Right lobe of liver (tissue), 4 donors: ENCODE results near the gene OXER1.

Experiments
- POLR2A ChIP-seq: fragments of 450-650 bp; IDR thresholded peaks from one replicate; pipeline ENCODE4 v1.6.1; 2017; ENCODE audit warnings: antibody characterized with exemption, mild to moderate bottlenecking
- TF ChIP-seq, protein P1 (sequence below), 4 donors: fragments of 200-600 bp in 3 of 4; fragments of 450-650 bp in 1 of 4; IDR thresholded peaks; one replicate each; pipeline versions ENCODE4 v1.5.1 to v1.8.0; 2016 to 2022; ENCODE audit warnings: antibody characterized with exemption in 4 of 4, mild to moderate bottlenecking in 2 of 4
- donor health status: DM: no; HTN: no; CAD: no.
- donor health status: DM: no; HTN: no; CAD: no.
- donor health status: DM: no; HTN: yes; CAD: no.

DNA sequence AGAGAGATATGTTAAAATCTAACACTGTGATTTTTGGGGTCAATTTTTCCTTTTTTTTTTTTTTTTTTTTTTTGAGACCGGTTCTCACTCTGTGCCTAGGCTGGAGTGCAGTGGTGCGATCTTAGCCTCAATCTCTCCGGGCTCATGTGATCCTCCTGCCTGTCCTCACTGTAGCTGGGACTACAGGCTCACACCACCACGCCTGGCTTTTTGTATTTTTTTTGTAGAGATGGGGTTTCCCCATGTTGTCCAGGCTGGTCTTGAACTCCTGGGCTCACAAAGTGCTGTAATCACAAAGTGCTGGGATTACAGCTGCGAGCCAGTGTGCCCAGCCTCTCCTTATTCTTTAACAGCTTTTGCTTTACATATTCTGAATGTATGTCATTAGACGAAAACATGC, 31.3 kb upstream of the OXER1 start:
- TF ChIP-seq, protein P1, sequence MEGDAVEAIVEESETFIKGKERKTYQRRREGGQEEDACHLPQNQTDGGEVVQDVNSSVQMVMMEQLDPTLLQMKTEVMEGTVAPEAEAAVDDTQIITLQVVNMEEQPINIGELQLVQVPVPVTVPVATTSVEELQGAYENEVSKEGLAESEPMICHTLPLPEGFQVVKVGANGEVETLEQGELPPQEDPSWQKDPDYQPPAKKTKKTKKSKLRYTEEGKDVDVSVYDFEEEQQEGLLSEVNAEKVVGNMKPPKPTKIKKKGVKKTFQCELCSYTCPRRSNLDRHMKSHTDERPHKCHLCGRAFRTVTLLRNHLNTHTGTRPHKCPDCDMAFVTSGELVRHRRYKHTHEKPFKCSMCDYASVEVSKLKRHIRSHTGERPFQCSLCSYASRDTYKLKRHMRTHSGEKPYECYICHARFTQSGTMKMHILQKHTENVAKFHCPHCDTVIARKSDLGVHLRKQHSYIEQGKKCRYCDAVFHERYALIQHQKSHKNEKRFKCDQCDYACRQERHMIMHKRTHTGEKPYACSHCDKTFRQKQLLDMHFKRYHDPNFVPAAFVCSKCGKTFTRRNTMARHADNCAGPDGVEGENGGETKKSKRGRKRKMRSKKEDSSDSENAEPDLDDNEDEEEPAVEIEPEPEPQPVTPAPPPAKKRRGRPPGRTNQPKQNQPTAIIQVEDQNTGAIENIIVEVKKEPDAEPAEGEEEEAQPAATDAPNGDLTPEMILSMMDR (IDR thresholded peaks at IDR 0.05) = no peak
- TF ChIP-seq POLR2A = no peak
